ENCODE data around the gene FGF21.
"Not testable (repeated sequence)": the region's sequence is repeated elsewhere in the genome, so short reads cannot be mapped to it uniquely, and the experiment has no call there.

Gene FGF21

DNA sequence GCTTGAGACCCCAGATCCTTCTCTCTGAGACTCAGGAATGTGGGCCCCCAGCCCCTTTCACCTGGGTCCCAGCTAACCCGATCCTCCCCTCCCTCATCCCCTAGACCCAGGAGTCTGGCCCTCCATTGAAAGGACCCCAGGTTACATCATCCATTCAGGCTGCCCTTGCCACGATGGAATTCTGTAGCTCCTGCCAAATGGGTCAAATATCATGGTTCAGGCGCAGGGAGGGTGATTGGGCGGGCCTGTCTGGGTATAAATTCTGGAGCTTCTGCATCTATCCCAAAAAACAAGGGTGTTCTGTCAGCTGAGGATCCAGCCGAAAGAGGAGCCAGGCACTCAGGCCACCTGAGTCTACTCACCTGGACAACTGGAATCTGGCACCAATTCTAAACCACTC lies 463 bp downstream of the FGF21 start:
- Histone ChIP-seq H3K4me1 (ENCODE audit: insufficient read depth, low read length) (peaks cover 11% of the 10 kb centered on the region; the same call in 1 of the 2 replicates), H3K9ac (ENCODE audit: low read depth, low read length) (no peak overlapping the region), H3K9me3 (ENCODE audit: control insufficient read depth, insufficient read depth, low read length) (no peaks in the 10 kb centered on the region)

DNA sequence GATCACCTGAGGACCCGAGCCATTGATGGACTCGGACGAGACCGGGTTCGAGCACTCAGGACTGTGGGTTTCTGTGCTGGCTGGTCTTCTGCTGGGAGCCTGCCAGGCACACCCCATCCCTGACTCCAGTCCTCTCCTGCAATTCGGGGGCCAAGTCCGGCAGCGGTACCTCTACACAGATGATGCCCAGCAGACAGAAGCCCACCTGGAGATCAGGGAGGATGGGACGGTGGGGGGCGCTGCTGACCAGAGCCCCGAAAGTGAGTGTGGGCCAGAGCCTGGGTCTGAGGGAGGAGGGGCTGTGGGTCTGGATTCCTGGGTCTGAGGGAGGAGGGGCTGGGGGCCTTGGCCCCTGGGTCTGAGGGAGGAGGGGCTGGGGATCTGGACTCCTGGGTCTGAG lies 888 bp downstream of the FGF21 start:
- Histone ChIP-seq H3K4me1 (ENCODE audit: insufficient read depth, low read length) (peaks cover 11% of the 10 kb centered on the region; the same call in 1 of the 2 replicates), H3K9ac (ENCODE audit: low read depth, low read length) (no peak overlapping the region), H3K9me3 (ENCODE audit: control insufficient read depth, insufficient read depth, low read length) (no peaks in the 10 kb centered on the region), H3K36me3 (ENCODE audit: insufficient read depth, low read length) (no peaks in the 10 kb centered on the region)

More for the DNA sequence above, 463 bp downstream of the FGF21 start:
- H3K36me3 ChIP-seq (ENCODE audit: insufficient read depth, low read length) = no peaks in the 10 kb centered on the region

DNA sequence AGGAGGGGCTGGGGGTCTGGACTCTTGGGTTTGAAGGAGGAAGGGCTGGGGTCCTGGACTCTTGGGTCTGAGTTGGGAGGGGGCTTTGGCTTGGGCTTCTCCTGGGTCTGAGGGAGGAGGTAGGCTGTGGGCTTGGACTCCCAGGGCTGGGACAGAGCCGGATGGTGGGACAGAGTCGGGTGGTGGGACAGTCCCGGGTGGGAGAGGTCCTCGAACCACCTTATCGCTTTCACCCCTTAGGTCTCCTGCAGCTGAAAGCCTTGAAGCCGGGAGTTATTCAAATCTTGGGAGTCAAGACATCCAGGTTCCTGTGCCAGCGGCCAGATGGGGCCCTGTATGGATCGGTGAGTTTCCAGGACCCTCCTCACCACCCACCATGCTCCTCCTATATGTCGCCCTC lies 1.4 kb downstream of the FGF21 start:
- no peaks in the 10 kb centered on the region for H3K9me3 ChIP-seq (ENCODE audit: control insufficient read depth, insufficient read depth, low read length)
- H3K9ac ChIP-seq (ENCODE audit: low read depth, low read length) = no peak overlapping the region
- H3K4me1 ChIP-seq (ENCODE audit: insufficient read depth, low read length) = peaks cover 11% of the 10 kb centered on the region; the same call in 1 of the 2 replicates
- H3K36me3 ChIP-seq (ENCODE audit: insufficient read depth, low read length) = no peaks in the 10 kb centered on the region

DNA sequence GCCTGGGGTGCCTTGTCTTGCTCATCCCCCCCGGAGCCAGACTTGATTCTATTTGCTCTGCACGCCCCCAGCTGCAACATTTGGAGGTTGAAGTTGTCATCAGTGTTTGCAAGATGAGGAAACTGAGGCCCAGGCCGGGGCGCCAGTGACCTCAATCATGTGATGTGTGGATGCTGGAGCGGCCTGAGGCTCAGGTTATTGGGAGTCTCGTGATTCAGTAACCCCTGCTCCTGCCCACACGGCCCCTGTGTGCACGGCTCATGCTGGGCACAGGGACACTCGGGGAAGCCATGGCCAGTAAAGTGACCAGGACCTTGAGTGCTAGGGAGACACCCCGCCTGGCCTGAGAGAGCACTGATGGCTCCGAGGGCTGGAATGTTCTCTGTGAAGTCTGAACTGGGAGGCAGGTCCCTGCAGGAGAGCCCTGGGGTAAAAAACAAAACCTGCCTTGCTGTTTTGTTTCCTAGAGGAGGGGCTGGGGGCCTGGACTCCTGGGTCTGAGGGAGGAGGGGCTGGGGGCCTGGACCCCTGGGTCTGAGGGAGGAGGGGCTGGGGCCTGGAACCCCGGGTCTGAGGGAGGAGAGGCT lies 1.9 kb downstream of the FGF21 start:
- Histone ChIP-seq H3K9me3 (ENCODE audit: control insufficient read depth, insufficient read depth, low read length) (no peaks in the 10 kb centered on the region), H3K36me3 (ENCODE audit: insufficient read depth, low read length) (no peaks in the 10 kb centered on the region), H3K9ac (ENCODE audit: low read depth, low read length) (no peak overlapping the region), H3K4me1 (ENCODE audit: insufficient read depth, low read length) (peaks cover 11% of the 10 kb centered on the region; the same call in 1 of the 2 replicates)

DNA sequence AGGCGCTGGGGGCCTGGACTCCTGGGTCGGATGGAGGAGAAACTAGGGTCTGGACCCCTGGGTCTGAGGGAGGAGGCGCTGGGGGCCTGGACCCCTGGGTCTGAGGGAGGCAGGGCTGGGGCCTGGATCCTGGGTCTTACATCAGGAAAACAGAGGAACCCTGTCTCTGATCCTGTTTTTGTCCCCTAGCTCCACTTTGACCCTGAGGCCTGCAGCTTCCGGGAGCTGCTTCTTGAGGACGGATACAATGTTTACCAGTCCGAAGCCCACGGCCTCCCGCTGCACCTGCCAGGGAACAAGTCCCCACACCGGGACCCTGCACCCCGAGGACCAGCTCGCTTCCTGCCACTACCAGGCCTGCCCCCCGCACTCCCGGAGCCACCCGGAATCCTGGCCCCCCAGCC lies 2.4 kb downstream of the FGF21 start:
- no peaks in the 10 kb centered on the region for H3K9me3 ChIP-seq (ENCODE audit: control insufficient read depth, insufficient read depth, low read length)
- peaks cover 11% of the 10 kb centered on the region; the same call in 1 of the 2 replicates for H3K4me1 ChIP-seq (ENCODE audit: insufficient read depth, low read length)
- no peaks in the 10 kb centered on the region for H3K36me3 ChIP-seq (ENCODE audit: insufficient read depth, low read length)
- no peak overlapping the region for H3K9ac ChIP-seq (ENCODE audit: low read depth, low read length)

DNA sequence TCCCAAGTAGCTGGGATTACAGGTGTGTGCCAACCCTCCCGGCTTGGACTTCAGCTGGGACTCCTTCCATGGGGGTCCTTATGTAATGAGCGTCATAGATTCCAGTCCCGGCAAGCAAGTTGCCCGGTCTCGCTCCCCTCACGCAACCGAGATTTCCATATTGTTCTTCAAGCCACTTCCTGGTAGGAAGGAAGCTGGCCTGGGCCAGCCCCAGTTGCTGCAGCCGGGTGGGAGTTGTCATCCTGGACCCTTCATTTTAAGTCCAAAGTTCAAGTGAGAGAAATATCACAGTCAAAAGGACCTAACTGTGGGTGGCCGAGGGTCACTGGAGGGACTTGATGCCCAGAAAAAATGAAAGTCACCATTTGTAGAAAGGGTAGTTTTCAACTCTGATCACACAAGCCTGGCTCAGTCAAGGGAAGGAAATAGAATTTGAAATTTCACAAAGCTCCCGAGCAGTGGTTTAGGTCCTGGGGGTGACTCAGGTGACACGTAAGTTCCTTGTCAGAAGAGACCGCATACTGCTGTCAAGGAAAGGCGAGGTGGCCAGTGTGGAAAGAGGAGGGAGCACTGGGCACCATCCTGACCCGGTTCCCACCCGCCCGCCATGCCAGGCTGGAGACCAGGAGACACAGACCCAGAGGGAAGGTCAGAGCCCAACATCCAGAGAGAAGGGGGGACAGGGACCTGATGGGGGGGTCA lies 5.3 kb downstream of the FGF21 start:
- H3K9ac ChIP-seq (ENCODE audit: low read depth, low read length) = no peak overlapping the region
- H3K9me3 ChIP-seq (ENCODE audit: control insufficient read depth, insufficient read depth, low read length) = no peaks in the 10 kb centered on the region
- H3K36me3 ChIP-seq (ENCODE audit: insufficient read depth, low read length) = no peaks in the 10 kb centered on the region
- H3K4me1 ChIP-seq (ENCODE audit: insufficient read depth, low read length) = peaks cover under 1% of the 10 kb centered on the region; the same call in 1 of the 2 replicates

DNA sequence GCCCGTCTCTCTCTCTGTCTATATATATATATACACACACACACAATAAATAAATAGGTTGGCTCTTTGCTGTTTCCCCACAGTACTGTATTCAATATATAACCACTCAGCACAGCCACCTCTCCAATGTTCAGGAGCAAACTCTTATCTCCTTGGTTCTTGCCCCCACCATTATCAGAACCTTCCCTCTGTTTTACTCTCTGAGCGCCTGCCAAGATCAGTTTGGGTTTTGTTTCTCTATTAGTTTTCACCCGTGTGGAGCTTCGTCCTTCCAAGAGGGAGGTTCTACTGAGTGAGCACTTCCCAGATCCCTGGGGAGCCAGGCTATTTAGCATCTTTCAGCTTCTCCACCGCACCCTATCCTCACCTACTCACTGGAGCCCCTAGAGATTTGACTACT lies 10.5 kb downstream of the FGF21 start:
- not testable (repeated sequence) for H3K36me3 ChIP-seq (ENCODE audit: insufficient read depth, low read length); H3K9me3 ChIP-seq (ENCODE audit: control insufficient read depth, insufficient read depth, low read length); H3K4me1 ChIP-seq (ENCODE audit: insufficient read depth, low read length); H3K9ac ChIP-seq (ENCODE audit: low read depth, low read length)

DNA sequence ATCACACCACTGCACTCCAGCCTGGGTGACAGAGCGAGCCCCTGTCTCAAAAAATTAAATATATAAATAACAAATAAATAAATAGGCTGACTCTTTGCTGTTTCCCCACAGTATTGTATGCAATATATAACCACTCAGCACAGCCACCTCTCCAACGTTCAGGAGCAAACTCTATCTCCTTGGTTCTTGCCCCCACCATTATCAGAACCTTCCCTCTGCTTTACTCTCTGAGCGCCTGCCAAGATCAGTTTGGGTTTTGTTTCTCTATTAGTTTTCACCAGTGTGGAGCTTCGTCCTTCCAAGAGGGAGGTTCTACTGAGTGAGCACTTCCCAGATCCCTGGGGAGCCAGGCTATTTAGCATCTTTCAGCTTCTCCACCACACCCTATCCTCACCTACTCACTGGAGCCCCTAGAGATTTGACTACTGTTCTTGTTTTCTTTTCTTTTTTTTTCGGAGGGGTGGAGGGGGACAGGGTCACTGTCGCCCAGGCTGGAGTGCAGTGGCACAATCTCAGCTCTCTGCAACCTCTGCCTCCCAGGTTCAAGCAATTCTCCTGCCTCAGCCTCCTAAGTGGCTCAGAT lies 12.9 kb downstream of the FGF21 start:
- H3K9ac ChIP-seq (ENCODE audit: low read depth, low read length) = not testable (repeated sequence)

DNA sequence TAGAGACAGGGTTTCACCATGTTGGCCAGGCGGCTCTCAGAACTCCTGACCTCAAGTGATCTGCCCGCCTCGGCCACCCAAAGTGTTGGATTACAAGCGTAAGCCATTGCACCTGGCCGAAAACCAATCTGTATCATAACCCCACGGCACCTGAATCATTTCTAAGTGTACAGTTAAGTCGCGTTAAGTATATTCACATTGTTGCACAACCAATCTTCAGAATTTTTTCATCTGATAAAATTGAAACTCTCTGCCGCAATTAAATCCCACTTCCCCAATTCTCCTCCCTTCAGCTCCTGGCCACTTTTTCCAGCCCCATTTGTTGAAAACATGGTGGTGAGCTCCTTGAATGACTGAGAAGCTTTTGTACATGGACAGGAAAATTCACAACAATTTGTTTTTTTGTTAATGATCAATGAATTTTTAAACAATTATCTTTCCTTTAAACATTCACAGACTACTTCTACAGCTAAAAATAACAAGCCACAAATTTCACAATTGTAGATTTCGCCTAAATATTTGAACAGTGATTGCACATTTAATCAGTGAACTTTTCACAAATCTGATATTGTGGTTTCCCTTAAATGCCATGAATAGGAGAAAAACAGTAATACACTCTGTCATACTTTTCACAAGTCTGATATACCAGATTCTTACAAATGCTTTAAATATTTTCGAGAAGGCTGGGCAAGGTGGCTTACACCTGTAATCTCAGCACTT lies 13.8 kb downstream of the FGF21 start:
- Histone ChIP-seq H3K9me3 (ENCODE audit: control insufficient read depth, insufficient read depth, low read length) (no peaks in the 10 kb centered on the region), H3K36me3 (ENCODE audit: insufficient read depth, low read length) (no peaks in the 10 kb centered on the region), H3K4me1 (ENCODE audit: insufficient read depth, low read length) (peaks cover 4% of the 10 kb centered on the region; the same call in 1 of the 2 replicates), H3K9ac (ENCODE audit: low read depth, low read length) (no peak overlapping the region)

More for the DNA sequence above, 12.9 kb downstream of the FGF21 start:
- H3K9me3 ChIP-seq (ENCODE audit: control insufficient read depth, insufficient read depth, low read length); H3K36me3 ChIP-seq (ENCODE audit: insufficient read depth, low read length); H3K4me1 ChIP-seq (ENCODE audit: insufficient read depth, low read length): not testable (repeated sequence)

DNA sequence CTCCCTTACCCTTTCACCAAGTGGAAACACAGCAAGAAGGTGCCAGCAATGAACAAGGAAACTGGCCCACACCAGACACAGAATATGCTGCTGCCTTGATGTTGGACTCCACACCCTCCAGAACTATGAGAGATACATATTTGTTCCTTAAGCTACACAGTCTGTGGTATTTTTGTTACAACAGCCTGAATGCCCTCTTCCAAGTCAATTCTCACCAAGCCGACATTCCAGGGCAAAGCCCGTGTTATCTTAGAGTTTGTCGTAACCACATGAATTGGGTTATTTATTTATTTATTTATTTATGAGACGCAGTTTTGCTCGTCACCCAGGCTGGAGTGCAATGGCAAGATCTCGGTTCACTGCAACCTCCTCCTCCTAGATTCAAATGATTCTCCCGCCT lies 14.9 kb downstream of the FGF21 start:
- Histone ChIP-seq H3K4me1 (ENCODE audit: insufficient read depth, low read length) (peaks cover 4% of the 10 kb centered on the region; the same call in 1 of the 2 replicates), H3K9ac (ENCODE audit: low read depth, low read length) (no peak overlapping the region), H3K9me3 (ENCODE audit: control insufficient read depth, insufficient read depth, low read length) (no peaks in the 10 kb centered on the region), H3K36me3 (ENCODE audit: insufficient read depth, low read length) (no peaks in the 10 kb centered on the region)

DNA sequence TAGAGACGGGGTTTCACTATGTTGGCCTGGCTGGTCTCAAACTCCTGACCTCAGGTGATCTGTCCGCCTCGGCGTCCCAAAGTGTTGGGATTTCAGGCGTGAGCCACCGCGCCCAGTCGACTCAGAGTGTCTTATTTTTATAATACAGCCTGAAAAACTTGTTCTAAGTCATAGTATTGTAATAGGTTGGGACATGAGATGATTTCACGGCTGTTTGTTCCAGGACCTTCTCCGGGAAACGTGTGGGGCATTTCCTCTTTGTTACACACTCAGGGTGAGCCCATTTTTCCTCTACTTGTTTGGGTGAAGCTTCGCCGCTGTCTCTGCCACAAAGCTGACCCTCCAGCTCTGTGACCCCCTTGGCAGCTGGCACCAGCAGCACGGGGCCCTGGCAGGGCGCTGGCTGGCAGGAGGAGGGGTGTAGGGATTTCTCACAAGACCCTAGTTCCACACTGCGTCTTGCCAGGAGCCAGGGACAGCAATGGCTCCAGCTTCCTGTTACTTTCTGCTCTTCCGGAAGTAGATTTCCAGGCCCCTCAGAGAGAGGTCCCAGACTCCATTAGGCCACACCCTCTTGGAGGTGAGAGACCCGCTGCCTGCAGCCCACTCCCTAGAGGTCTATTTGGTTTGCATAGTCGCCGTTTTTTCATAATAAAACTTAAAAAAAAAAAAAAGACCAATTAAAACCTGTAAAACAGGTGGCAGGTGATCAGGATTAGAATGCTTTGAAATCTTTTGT lies 15.6 kb downstream of the FGF21 start:
- Histone ChIP-seq H3K36me3 (ENCODE audit: insufficient read depth, low read length) (no peaks in the 10 kb centered on the region), H3K9ac (ENCODE audit: low read depth, low read length) (no peak overlapping the region), H3K4me1 (ENCODE audit: insufficient read depth, low read length) (peaks cover 4% of the 10 kb centered on the region; the same call in 1 of the 2 replicates), H3K9me3 (ENCODE audit: control insufficient read depth, insufficient read depth, low read length) (no peaks in the 10 kb centered on the region)

DNA sequence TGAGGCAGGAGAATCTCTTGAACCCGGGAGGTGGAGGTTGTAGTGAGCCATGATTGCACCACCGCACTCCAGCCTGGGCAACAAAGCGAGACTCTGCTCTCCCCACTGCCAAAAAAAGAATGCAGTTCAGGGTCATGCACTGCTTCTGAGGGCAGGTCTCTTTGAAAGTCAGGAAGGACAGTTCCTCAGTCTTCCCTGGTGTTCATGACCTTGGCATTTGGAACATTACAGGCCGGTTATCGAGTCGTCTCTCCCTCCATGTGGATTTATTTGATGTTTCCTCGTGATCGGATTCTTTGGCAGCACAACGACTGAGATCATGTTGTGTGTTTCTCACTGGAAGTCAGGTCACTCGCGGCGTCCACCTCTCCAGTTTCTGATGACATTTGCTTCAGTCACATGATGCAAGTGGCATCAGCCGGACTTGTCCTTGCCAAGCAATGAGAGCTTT lies 17.2 kb downstream of the FGF21 start:
- no peak overlapping the region for H3K9ac ChIP-seq (ENCODE audit: low read depth, low read length)
- no peaks in the 10 kb centered on the region for H3K9me3 ChIP-seq (ENCODE audit: control insufficient read depth, insufficient read depth, low read length)
- no peaks in the 10 kb centered on the region for H3K36me3 ChIP-seq (ENCODE audit: insufficient read depth, low read length)
- peaks cover 4% of the 10 kb centered on the region; the same call in 1 of the 2 replicates for H3K4me1 ChIP-seq (ENCODE audit: insufficient read depth, low read length)

DNA sequence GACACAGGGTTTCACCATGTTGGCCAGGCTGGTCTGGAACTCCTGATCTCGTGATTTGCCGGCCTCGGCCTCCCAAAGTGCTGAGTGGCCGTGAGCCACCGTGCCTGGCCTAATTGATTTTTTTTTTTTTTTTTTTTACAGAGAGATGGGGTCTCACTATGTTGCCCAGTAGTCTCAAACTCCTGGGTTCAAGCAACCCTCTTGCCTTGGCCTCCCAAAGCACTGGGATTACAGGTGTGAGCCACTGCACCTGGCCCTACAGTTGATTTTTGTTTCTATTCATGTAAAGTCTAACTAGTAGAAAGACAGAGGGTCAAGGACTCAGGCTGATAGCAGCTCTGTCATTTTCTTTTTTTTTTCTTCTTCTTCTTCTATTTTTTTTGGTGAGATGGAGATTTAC lies 21.8 kb downstream of the FGF21 start:
- 0 out of 2 replicates have a peak, but pooled peaks cover 2% of the 10 kb centered on the region for H3K9me3 ChIP-seq (ENCODE audit: control insufficient read depth, insufficient read depth, low read length)
- H3K9ac ChIP-seq (ENCODE audit: low read depth, low read length) = no peak overlapping the region
- no peaks in the 10 kb centered on the region for H3K36me3 ChIP-seq (ENCODE audit: insufficient read depth, low read length)
- no peaks in the 10 kb centered on the region; the same call in 1 of the 2 replicates for H3K4me1 ChIP-seq (ENCODE audit: insufficient read depth, low read length)

DNA sequence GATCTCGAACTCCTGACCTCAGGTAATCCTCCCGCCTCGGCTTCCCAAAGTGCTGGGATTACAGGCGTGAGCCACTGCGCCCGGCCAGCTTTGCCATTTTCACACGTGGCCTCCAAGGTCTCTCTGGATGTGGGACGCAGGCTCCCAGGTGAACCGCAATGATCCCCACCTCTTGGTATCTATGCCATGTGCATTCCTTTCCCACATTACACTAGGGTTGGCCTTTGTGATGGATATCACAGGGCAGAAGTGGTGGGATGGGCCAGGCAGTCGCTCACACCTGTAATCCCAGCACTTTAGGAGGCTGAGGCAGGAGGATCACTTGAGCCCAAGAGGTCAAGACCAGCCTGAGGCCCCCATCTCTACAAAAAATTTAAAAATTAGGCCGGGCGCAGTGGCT lies 22.4 kb downstream of the FGF21 start:
- no peaks in the 10 kb centered on the region; the same call in 1 of the 2 replicates for H3K4me1 ChIP-seq (ENCODE audit: insufficient read depth, low read length)
- H3K9me3 ChIP-seq (ENCODE audit: control insufficient read depth, insufficient read depth, low read length) = 0 out of 2 replicates have a peak, but pooled peaks cover 2% of the 10 kb centered on the region
- no peak overlapping the region for H3K9ac ChIP-seq (ENCODE audit: low read depth, low read length)
- no peaks in the 10 kb centered on the region for H3K36me3 ChIP-seq (ENCODE audit: insufficient read depth, low read length)
